AG08395 (cell line): Measurements from ENCODE around the gene ATP2C1.
"Not testable (repeated sequence)": the region's sequence is repeated elsewhere in the genome, so short reads cannot be mapped to it uniquely, and the experiment has no call there.

ENCODE experiments used
- DNase-seq: peaks from one replicate; pipeline ENCODE4 v3.0.0; 2012; ENCODE audit warnings: mixed read lengths, low spot score

Gene ATP2C1

DNA sequence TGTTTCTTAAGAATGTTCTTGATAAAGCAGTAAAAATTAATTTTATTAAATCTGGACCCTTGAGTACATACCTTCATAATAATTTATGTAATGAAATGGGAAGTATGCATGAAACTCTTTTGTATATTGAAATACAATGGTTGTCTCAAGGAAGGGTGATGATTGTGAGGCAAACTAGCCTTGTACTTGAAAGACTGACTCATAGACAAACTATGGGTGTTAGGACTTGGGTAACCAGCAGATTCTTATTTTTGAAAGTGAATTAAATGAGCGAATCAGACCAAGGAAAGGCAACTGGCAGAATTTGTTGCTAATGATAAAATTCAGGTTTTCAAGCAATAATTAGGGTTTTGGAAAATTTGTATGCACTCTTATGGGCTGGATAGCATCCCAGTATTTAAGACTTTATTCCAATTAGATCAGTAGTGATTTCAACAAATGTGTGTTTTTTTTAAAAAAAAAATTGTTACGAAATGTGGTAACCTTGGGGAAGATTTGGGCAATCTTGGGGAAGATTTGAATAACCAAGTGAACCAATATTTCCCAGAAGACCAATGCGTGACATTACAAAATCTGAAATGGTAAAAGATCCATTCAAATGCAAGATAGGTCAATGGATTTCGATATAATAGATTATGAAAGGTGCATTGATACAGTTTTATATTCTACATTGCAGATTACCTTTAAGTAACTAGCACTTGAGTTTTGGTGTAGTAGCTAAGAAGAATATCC lies 42.0 kb downstream of the ATP2C1 start:
- DNase-seq: peak; percentile 65

DNA sequence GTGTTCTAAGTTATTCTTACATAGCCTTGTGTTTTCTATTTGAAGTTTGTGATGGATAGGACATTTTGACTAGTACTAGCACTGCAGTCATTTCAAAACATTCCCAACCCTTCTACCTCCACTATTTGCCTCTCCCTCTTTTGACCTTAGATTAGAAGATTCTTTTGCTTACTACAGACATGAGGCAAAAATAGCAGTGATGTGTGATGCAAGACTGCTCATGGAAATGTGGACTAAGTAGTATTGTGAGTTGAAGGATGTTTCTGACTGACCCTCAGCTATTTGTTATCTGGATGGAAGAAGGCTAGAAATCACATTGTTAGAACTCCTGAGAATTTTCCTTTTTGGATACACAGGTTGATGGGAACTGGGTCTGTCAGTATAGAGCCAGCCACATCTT lies 45.9 kb downstream of the ATP2C1 start:
- no peak for DNase-seq

- no peak for DNase-seq
Observed at GRCh38 chr3:130941793-130942192, 47.9 kb downstream of the ATP2C1 start.

DNA sequence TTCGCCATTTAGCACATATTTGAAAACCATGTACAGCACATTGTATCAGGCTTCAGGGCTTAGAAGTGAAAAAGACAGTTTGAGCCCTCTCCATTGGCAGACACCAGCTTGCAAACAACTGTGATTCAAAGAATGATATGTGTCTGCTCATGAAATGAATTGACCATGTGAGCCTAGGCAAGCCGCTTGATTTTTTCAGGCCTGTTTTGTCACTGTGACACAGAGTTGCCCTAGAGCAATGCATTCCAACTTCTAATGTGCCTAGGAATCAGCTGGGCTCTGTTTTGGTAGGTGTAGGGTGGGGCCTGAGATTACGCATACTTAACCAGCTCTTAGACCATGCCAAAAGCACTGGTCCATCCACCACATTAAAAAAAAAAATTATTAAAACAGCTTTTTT lies 53.0 kb downstream of the ATP2C1 start:
- DNase-seq: no peak

GRCh38 chr3:130948001-130948773 lies 54.3 kb downstream of the ATP2C1 start:
- DNase-seq: no peak

GRCh38 chr3:130948929-130949328 lies 55.0 kb downstream of the ATP2C1 start:
- DNase-seq: no peak

- DNase-seq: no peak
Observed at GRCh38 chr3:130950124-130950523, 56.2 kb downstream of the ATP2C1 start.

GRCh38 chr3:130950641-130951040 lies 56.8 kb downstream of the ATP2C1 start:
- peak; percentile 22 for DNase-seq

DNA sequence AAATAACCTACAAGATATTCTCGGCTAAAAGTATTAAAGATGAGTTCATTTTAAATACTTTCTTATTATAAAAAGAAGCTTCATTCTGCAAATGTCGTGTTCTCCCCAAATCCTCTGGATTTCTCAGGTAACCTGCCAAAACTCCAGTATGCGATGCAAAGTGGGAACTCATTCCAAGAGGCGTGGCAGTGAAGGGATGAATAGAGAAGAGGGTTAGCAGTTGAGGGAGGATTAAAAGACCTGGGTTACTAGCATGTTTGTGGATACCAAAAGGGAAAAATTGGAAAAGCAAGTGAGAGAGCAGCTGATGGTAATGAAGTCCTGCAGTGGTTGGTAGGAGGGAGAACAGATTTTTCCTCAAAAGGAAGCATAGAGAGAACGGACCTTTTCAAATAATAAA lies 61.6 kb downstream of the ATP2C1 start:
- DNase-seq: no peak

GRCh38 chr3:130956281-130956680 lies 62.4 kb downstream of the ATP2C1 start:
- DNase-seq: no peak

DNA sequence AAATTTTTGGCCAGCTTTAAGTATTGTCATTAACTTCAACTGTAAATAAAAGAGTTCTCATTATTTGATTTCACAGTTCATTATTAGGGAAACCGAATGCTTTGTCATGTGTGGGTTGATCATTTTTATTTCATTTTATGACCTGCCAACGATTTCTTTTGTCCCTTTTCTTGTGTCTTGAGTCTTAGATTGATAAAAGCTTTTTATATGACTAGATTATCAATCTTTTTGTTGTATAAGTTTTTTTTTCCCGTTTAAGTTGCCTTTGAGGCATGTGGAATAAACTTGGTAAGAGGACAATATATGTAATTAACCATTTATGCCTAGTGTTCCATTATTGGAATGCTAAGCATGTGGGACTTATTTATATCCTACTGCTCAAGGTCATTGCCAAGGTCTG lies 62.8 kb downstream of the ATP2C1 start:
- DNase-seq: no peak

GRCh38 chr3:130960139-130960795 lies 66.4 kb downstream of the ATP2C1 start:
- peak; percentile 13 for DNase-seq

GRCh38 chr3:130961458-130961857 lies 67.6 kb downstream of the ATP2C1 start:
- no peak for DNase-seq

- no peak for DNase-seq
Observed at GRCh38 chr3:130963444-130963843, 69.6 kb downstream of the ATP2C1 start.

DNA sequence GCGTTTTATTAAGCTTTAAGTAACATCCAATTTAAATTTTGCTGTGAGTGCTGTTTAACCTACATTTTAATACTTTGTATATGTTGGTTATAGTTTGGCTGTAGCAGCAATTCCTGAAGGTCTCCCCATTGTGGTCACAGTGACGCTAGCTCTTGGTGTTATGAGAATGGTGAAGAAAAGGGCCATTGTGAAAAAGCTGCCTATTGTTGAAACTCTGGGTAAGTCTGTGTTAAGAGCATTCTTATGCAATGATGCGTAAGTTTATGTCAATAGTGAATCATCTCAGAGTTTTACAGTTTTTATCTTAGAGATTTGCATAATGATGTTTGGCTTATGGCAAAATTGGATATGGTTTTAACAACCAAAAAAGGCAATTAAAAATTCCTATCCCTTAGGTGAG lies 70.0 kb downstream of the ATP2C1 start:
- DNase-seq: peak; percentile 60

- no peak for DNase-seq
Observed at GRCh38 chr3:130967281-130967680, 73.4 kb downstream of the ATP2C1 start.

- DNase-seq: no peak
Observed at GRCh38 chr3:130968221-130968620, 74.3 kb downstream of the ATP2C1 start.

GRCh38 chr3:130969621-130970020 lies 75.7 kb downstream of the ATP2C1 start:
- DNase-seq: no peak

- no peak for DNase-seq
Observed at GRCh38 chr3:130971208-130971607, 77.3 kb downstream of the ATP2C1 start.

DNA sequence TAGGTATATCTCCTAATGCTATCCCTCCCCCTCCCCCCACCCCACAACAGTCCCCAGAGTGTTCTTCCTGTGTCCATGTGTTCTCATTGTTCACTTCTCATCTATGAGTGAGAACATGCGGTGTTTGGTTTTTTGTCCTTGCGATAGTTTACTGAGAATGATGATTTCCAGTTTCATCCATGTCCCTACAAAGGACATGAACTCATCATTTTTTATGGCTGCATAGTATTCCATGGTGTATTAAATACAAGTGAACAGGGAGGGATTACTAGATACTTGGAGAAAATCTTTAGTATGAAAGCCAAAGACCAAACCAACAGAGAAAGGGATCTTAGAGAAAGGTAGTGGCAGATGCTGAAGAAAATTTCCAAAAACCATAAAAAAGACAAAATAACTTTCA lies 78.7 kb downstream of the ATP2C1 start:
- DNase-seq: not testable (repeated sequence)

GRCh38 chr3:130973406-130973805 lies 79.5 kb downstream of the ATP2C1 start:
- DNase-seq: no peak

GRCh38 chr3:130974201-130974600 lies 80.3 kb downstream of the ATP2C1 start:
- no peak for DNase-seq

GRCh38 chr3:130975251-130975650 lies 81.4 kb downstream of the ATP2C1 start:
- no peak for DNase-seq
